ENCODE results near the gene RARA.
"Not testable (repeated sequence)": the region's sequence is repeated elsewhere in the genome, so short reads cannot be mapped to it uniquely, and the experiment has no call there.

RARA gene

GRCh38 chr17:40382251-40382650, 73.3 kb downstream of the RARA start:
- no peak for FAIRE-seq

GRCh38 chr17:40386555-40386954, 77.6 kb downstream of the RARA start:
- FAIRE-seq, result not testable (repeated sequence)

- no peak for FAIRE-seq
Measured at GRCh38 chr17:40399185-40399584, 90.2 kb downstream of the RARA start.

- no peak for FAIRE-seq
Measured at GRCh38 chr17:40402668-40403067, 93.7 kb downstream of the RARA start.

- FAIRE-seq, result no peak
Measured at GRCh38 chr17:40404003-40404402, 95.0 kb downstream of the RARA start.

All from colon (tissue), 2 donors.